IPS-15b (cell line): Measurements from ENCODE around the gene DIP2C.

Experiments
- H3K27me3 ChIP-seq: one replicate; pipeline ENCODE4 v1.6.1; 2013; ENCODE audit warnings: low read length; ENCODE audit not compliant: control insufficient read depth, insufficient read depth
- H3K36me3 ChIP-seq: one replicate; pipeline ENCODE4 v1.6.1; 2013; ENCODE audit warnings: low read length; ENCODE audit not compliant: control insufficient read depth, insufficient read depth
- H3K4me1 ChIP-seq: one replicate; pipeline ENCODE4 v1.6.1; 2013; ENCODE audit warnings: mild to moderate bottlenecking, low read length; ENCODE audit not compliant: control insufficient read depth, insufficient read depth
- H3K4me3 ChIP-seq: one replicate; pipeline ENCODE4 v1.5.1; 2013; ENCODE audit warnings: low read depth, low read length
- H3K9ac ChIP-seq: one replicate; pipeline ENCODE4 v1.6.1; 2013; ENCODE audit warnings: low read depth, mild to moderate bottlenecking, low read length
- H3K9me3 ChIP-seq: one replicate; pipeline ENCODE4 v1.6.1; 2013; ENCODE audit warnings: mild to moderate bottlenecking, low read length; ENCODE audit not compliant: control insufficient read depth, insufficient read depth

The DIP2C gene

DNA sequence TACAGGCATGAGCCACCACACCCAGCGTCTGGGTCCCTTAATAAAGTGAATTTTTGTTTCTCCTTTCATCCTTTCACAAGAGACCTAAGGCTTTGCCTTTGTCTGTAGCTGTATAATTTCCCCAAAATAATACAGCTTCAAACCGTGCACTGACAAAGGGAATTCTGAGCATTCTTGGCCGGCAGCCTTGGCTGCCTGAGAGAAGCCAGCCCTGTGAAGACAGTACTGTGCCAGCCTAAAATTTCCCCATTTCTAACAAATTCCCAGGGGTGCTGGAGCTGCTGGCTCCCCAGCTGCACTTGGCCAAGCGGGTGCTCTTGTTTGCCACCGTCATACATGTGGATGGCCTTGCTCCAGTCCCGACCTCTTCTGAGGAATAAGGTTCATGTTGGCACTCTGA lies 448.0 kb downstream of the DIP2C start:
- no peaks in the 10 kb centered on the region for H3K36me3 ChIP-seq
- no peak overlapping the region for H3K9ac ChIP-seq
- H3K27me3 ChIP-seq: no peaks in the 10 kb centered on the region
- H3K4me1 ChIP-seq: no peaks in the 10 kb centered on the region
- H3K9me3 ChIP-seq: no peaks in the 10 kb centered on the region
- H3K4me3 ChIP-seq: no peak overlapping the region

DNA sequence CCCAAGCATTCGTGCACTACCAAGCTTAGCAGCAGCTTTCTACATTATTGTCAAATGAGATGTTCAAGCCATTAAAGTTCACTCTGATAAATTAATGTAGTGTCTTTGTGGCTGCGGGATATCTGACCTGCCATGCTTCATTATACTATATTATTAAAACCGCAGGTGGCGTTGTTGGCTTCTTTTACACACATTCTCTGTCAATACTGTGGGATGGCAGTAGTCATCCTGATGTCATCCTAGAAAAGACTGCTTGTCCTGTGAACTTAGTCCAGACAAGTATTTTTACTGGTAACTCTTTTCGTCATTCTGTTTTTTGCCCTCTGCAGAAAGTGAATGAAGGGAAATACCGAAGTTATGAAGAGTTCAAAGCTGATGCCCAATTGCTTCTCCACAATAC lies 450.4 kb downstream of the DIP2C start:
- Histone ChIP-seq H3K9ac (no peak overlapping the region), H3K9me3 (no peaks in the 10 kb centered on the region), H3K4me1 (no peaks in the 10 kb centered on the region), H3K4me3 (no peak overlapping the region), H3K27me3 (no peaks in the 10 kb centered on the region), H3K36me3 (no peaks in the 10 kb centered on the region)

DNA sequence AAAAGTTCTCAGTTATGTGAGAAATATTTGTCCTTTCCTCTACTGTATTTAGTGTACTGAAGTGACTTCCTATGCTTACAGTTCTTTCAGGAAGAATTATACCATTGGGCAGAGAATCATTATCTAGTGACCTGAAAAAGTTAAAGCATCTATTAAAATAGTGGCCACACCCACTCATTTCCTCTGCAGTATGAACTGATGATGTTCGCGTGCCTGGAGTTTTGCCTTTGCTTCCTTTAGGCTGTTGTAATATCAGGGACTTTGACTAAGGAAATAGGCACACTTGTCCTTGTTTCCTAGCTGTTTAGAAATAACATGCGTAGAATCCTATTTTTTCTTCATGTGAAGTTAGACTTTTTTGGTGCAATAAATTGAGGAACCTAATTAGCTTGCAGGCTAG lies 453.6 kb downstream of the DIP2C start:
- Histone ChIP-seq H3K4me1 (no peaks in the 10 kb centered on the region), H3K27me3 (no peaks in the 10 kb centered on the region), H3K9me3 (no peaks in the 10 kb centered on the region), H3K36me3 (no peaks in the 10 kb centered on the region), H3K9ac (no peak overlapping the region), H3K4me3 (no peak overlapping the region)

DNA sequence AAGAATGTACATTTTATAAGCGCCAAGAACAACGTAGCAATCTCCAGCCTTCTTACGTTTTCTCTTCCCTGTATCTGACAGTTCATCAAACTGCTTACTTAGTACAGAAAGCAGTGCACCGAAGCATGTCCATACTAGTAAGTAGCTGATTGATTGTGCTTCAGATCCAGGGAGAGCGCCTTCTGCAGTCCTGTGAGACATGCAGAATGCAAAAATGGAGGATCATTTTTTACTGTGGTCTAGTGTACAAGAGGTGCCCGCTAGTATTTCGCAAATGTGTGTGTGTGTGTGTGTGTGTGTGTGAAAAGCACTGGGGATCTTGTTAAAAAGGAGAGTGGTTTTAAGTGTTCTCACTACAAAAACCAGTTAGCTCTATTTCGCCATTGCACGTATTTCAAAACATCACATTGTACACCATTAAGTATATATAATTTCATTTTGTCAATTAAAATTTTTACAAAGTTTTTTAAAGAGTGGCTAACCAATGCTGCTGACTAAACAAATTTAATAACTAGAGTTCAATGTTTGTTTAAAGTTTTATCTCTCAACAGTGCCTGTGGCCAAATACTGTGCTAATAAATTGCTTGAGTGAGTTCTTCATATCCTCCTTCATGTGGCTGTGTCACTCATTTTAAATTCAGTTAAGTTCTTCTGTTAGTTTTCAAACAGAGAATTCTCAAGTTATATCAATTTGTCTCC lies 454.6 kb downstream of the DIP2C start:
- Histone ChIP-seq H3K9ac (no peak overlapping the region), H3K27me3 (no peaks in the 10 kb centered on the region), H3K36me3 (no peaks in the 10 kb centered on the region), H3K4me3 (no peak overlapping the region), H3K9me3 (no peaks in the 10 kb centered on the region), H3K4me1 (peaks cover 3% of the 10 kb centered on the region)

DNA sequence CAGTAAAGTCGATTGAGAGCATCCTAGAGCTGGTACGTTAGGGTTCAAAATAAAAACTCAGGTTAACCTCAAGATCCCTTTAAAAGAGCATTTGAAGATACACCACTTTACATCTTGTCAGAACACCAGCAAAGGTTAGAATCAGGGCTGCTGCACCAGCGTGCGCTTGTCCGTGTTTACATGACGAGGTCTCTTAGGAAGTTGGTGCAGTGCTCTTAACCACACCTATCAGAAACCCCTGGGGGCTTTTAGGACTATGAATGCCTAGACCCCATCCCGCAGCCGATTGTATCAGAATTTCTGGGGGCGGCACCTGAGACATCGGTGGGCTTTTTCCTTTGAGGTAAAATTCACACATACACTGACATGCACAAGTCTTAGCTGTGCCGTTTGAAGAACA lies 456.6 kb downstream of the DIP2C start:
- H3K4me1 ChIP-seq: peaks cover 3% of the 10 kb centered on the region
- H3K9me3 ChIP-seq: no peaks in the 10 kb centered on the region
- H3K9ac ChIP-seq: no peak overlapping the region
- no peak overlapping the region for H3K4me3 ChIP-seq
- H3K27me3 ChIP-seq: no peaks in the 10 kb centered on the region
- no peaks in the 10 kb centered on the region for H3K36me3 ChIP-seq

DNA sequence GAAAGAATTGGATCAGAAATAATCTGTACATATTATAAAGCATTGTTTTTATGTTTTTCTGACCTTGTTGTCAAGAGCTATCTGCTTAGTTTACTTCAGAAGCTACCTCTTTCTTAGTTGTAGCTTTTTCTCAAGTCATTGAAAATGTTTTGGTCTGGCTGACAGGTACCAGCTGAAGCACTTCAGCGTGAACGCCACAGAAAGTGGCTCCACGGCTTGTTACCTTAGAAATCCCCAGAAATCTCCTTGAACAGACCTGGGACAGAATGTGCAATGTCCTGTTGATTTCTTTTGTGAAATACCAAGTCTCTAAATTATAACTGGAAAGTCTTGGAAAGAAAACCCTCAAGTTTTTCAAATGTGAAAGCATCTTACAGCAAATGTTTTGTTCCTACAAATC lies 457.4 kb downstream of the DIP2C start:
- no peaks in the 10 kb centered on the region for H3K9me3 ChIP-seq
- no peaks in the 10 kb centered on the region for H3K27me3 ChIP-seq
- H3K4me1 ChIP-seq: peaks cover 3% of the 10 kb centered on the region
- H3K36me3 ChIP-seq: no peaks in the 10 kb centered on the region
- no peak overlapping the region for H3K9ac ChIP-seq
- no peak overlapping the region for H3K4me3 ChIP-seq

DNA sequence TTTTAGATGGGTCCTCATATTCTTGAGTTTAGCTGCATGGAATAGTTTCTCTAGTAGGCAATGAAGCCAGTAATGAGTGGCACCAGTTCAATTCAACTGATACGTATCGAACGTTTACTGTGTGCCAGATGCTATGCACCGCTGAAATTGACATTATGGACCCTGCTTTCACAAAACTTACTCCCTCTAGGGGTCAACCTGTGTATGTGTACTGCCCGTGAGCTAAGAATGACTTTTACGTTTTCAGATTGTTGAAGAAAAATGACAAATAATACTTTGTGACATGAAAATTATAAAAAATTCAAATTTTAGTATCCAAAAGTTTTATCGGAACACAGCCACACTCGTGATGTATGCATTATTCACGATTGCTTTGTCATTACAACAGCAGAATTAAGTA lies 458.7 kb downstream of the DIP2C start:
- H3K27me3 ChIP-seq: no peaks in the 10 kb centered on the region
- H3K9ac ChIP-seq: no peak overlapping the region
- peaks cover 3% of the 10 kb centered on the region for H3K4me1 ChIP-seq
- no peaks in the 10 kb centered on the region for H3K36me3 ChIP-seq
- H3K4me3 ChIP-seq: no peak overlapping the region
- H3K9me3 ChIP-seq: no peaks in the 10 kb centered on the region

DNA sequence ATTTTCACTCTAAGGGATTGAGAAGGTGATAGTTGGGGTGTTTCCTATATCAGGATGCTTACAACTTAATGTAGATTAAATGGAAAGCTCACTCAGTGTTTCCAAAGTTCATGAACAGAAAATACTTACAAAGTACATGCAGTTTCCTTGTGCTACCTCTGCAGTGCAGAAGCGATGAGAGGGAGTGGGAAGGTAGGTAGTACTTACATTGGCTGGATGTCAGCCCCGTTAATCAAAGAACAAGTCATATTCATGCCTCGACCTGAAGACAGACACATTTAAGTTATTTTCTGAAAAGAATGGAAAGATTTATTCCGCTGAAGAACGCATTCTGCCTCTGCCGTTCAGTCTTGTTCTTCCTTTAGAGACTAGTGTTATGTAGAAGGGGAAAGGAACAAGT lies 461.1 kb downstream of the DIP2C start:
- Histone ChIP-seq H3K4me3 (no peak overlapping the region), H3K9me3 (no peaks in the 10 kb centered on the region), H3K27me3 (no peaks in the 10 kb centered on the region), H3K4me1 (peaks cover 3% of the 10 kb centered on the region), H3K9ac (no peak overlapping the region), H3K36me3 (no peaks in the 10 kb centered on the region)

DNA sequence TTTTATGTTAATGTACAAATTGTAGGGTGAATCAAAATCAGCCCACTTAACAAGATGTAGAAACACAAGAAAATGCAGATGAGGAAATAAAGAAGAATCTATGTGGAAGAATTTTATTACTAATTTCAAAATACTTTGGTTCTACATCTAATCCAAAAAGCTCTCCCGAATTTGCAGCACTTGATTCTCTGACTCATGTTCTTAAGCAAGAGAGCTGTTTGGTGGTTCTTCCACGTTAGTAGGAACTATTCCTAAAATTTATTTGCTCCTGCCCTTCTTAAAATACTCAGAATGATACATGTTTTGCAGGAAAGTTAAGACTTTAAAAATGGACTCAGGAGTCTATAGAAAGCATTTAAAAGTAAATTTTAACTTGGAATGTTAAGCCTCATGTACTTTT lies 462.5 kb downstream of the DIP2C start:
- no peak overlapping the region for H3K4me3 ChIP-seq
- no peaks in the 10 kb centered on the region for H3K9me3 ChIP-seq
- H3K27me3 ChIP-seq: no peaks in the 10 kb centered on the region
- peaks cover 3% of the 10 kb centered on the region for H3K4me1 ChIP-seq
- H3K36me3 ChIP-seq: no peaks in the 10 kb centered on the region
- no peak overlapping the region for H3K9ac ChIP-seq

DNA sequence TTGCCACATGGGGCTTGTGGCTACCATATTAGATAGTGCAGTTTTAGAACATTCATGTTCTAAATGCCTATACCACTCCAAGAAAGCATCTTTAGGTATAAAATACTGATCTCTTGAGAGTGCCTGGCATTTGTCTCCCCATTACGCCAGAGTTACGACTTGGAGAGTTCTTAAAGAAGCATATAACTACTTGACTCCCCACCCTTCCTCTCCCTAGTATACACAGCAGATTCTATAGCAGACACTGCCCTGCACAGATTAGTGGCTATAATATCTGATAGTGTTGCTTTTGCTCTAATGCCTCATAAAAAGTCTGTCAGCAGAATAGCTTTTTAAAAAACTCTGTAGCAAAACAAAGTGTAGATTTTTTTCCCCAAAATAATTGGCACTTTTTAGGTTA lies 463.4 kb downstream of the DIP2C start:
- no peak overlapping the region for H3K9ac ChIP-seq
- H3K36me3 ChIP-seq: no peaks in the 10 kb centered on the region
- no peaks in the 10 kb centered on the region for H3K9me3 ChIP-seq
- no peak overlapping the region for H3K4me3 ChIP-seq
- H3K27me3 ChIP-seq: no peaks in the 10 kb centered on the region
- H3K4me1 ChIP-seq: peaks cover 3% of the 10 kb centered on the region

DNA sequence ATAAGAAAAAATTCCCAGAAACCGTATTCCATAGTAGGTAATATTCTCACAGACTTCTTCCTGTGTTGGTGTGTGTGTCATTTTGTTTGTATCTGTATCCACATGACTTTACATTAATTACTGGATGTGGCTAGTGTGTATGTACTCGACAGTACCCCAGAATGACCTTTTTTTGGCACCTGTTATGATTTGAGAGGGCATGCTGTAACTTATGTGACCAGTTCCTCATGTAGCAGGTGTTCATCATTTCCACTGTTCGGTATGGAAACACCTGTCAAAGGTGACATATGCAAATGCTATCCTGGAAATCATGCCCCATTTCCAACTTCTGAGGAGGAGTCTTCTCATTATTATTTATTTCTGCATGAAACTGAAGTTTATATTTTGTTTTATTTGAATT lies 464.9 kb downstream of the DIP2C start:
- Histone ChIP-seq H3K9ac (no peak overlapping the region), H3K36me3 (no peaks in the 10 kb centered on the region), H3K27me3 (no peaks in the 10 kb centered on the region), H3K9me3 (no peaks in the 10 kb centered on the region), H3K4me3 (no peak overlapping the region), H3K4me1 (no peaks in the 10 kb centered on the region)
